Endometrial microvascular endothelial cells (primary cell): ENCODE results near the gene SYT2. TPM values are rescaled to one million over a fixed set of nuclear protein-coding genes. Genes with fewer than 3 reads are reported as not detected.

Source experiments
- in situ Hi-C: cut with HindIII; loops from 2 replicates; pipeline ENCODE4 v1.10.0; 2017; ENCODE audit warnings: low sequenced_read_pairs, low pct_unique_long_range_greater_than_20kb; ENCODE audit errors: inconsistent ontology term
- total RNA-seq: library from RNA; depleted of rRNA; stranded (reverse); fragments of >200 nt; gene quantifications from one replicate; pipeline ENCODE4 v1.2.3, GENCODE V29; 2015; ENCODE audit errors: inconsistent ontology term

The SYT2 gene
- total RNA-seq, 1 donor from 2014 or later, result not detected

DNA sequence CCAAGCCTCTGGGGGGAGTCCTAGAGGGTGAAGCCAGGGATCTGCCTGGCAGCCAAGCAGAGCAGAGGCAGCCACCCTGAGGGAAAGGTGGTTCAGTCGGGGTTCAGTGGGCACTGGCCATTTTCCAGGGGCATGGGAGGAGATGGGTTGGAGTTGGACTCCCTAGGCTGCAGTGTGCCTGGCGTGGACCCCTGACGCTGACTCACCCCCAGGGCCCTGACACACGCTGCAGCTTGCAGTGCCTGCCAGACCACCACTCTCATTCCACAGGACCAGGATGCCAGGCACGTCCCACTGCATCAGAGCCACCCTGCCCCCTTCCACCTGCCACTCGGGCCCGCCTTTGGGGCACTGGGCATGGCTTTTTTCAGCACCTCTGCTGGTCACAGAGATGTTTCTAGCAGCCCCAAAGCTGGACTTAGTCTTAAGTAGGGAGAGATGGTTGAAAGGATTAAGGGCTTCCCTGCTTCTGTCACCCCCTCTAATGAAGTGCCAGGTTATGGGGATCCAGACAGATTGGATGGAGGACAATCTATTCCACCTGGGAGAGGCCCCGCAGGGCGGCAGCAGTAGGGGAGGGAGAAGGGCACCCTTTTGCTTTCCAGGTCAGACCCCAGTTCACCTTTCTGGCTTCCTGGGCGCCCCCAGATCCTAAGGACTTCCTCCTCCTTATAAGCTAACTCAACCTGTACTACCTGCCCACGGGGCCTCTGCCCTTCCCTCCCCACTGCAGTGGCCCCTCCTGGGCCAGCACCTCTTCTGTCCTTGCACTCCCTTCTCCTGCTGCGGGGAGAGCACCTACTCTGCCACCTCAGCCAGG, 1.6 kb downstream of the SYT2 start:
- in situ Hi-C loops, result no loop called here

DNA sequence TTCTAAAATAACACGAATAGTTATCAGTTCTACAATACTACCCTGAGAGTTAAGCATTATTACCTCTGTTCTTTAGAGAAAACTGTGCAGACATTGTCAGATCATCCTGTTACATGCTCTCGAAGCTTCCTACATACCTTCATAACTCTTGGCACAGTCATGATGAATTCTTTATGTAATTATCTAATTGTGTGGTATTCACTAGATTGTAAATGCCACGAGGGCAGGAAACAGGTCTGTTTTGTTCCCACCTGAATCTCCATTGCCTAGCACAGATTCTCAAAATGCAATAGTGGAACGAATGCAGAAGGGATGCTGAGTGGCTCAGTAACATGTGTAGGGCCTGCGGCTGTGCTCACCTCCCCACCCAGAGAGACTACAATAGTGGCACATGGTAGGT, 3.4 kb downstream of the SYT2 start:
- in situ Hi-C loops, result no loop called here

DNA sequence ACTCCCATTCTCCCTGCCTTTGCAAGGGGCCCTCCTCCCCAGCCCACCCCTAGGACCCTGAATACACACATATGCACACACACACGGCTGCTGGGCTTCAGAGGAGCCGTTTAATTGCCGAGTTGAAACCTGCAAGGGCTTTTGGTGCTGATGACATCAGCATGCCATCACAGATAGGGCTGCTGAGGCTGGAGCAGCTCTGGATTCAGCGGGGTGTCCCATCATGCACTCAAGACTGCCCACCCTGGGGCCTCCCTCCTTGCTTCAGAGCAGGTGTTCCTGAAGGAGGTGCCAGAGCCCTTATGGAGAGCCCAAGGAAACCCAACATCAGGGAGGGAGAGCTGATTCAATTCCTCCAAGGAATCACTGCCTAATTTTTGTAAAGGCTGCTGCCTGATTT, 5.7 kb downstream of the SYT2 start:
- in situ Hi-C loops, result no loop called here

DNA sequence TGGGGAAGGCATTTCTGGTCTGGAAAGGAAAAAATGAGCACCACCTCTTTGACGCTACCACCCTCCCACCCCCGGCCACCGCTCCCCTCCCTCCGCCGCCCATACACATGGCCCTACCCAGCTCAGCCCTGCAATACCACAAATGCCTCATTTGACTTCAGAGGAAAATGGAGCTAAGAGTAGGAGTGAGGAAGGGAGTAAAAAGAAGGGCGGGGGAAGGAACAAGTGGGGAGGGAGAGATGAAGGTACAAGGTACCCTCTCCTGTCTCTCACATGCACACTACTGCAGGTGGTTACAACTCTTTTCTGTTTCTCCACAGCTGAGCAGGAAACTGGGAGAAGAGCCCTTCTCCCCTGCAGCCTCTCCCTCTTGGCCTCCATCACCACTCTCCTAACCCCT, 7.1 kb downstream of the SYT2 start:
- in situ Hi-C loops, result no loop called here

DNA sequence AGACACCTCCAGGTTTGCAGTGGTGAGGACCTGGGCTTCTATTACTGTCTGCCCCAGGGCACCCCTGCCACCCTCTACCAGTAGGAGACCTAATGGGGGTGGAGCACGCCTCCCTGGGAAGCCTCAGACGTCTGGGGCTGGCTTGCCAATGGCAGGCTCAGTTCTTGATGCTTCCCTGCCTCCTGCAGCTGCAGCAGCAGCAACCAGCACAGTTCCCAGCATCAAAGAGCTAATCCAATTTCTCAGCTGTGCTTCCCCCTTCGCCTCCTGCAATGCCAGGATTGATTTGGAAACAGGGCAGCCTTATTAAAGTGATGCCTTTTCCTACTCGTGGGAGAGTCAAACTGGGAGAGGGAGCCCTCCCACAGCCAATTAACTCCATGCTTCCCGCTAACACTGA, 8.2 kb downstream of the SYT2 start:
- in situ Hi-C loops, result no loop called here

DNA sequence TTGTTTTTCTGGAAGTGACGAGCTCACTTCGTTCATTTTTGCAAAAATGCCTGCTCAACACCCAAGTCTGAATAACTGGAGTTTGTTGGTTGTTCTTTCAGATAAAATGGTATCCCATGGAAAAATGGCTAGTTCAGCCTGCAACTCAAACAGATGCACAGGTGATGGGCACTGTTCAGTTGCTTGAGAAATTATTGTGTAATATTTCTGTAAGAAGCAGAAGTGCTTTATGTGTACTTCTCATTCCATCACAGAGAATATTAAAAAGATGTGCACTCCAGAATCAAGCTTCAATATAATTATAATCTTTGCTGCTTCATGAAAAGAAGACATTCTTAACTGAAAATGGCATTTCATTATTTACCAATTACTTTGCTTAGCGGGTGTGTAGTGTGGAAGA, 9.1 kb downstream of the SYT2 start:
- in situ Hi-C loops, result no loop called here

DNA sequence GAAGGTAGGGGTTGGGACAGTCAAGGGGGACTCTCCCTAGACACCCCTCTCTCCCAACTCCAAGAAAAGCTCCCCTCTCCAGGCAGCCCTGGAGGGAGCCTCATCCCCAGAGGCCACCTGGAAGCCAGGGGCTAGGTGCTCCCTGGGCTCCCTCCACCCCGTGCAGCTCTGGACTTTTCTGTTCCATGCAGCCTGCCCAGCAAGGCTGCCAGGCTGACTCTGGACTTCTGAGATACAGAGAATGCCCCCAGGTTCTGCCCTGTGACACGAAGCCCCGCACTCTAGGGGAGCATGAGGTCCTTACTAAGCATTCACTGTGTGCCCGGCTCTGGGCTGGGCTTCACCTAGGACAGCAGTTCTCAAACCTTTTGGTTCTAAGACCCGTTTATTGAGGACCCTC, 10.2 kb downstream of the SYT2 start:
- in situ Hi-C loops, result no loop called here

DNA sequence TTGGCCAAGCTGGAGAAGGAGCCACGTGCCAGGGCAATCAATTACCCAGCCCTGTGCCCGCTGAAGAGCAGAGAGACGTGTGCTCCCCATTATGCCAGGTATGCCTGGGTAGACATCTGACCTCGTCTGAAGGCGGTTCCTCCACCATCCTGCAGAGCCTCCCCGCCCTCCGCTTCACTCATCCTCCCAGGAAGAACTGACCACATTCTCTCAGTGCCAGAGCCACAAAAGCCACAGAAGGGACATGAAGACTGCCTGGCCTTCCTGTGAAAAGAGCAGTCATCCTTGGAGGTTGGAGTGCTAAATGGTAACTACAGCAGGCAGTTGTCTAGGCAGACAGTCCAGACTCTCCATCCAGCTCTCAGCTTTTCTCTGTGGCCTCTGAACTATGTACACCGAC, 12.0 kb downstream of the SYT2 start:
- in situ Hi-C loops, result no loop called here

DNA sequence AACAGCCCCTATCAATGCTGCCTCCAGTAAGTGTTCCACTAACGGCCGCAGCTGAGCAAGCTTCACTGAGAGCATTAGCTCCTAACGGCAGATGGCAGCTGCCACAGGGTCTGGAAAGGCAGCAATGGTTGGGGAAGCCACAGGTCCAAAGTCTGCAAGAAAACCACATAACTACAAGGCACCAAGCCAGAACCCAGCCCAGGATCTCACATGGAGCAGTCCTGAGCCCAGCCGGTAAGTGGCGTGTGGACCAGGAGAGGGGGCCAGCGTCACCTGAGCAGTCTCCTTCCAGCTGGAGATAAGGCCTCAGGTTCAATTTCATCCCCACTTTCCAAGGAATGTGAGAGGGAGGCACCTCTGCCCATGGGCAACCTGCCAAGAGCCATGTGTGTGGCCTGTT, 13.2 kb downstream of the SYT2 start:
- in situ Hi-C loops, result no loop called here

DNA sequence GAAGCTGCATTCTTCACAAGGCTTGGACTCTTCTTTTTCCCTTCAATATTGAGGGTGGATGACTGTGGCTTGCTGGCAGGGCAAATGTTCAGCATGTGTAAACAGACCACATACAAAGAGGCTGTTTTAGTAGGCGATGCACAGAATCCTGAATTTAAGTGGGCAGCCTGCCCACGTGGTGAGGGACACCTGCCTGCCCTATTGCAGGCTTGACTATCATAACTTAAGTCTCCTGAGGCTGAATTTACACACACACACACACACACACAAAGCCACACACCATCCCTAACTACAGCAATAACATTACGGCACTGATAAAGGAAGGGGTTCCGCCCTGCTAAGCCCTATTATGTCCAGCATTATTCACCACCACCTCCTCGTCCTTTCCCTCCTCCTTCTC, 15.9 kb downstream of the SYT2 start:
- in situ Hi-C loops, result no loop called here

DNA sequence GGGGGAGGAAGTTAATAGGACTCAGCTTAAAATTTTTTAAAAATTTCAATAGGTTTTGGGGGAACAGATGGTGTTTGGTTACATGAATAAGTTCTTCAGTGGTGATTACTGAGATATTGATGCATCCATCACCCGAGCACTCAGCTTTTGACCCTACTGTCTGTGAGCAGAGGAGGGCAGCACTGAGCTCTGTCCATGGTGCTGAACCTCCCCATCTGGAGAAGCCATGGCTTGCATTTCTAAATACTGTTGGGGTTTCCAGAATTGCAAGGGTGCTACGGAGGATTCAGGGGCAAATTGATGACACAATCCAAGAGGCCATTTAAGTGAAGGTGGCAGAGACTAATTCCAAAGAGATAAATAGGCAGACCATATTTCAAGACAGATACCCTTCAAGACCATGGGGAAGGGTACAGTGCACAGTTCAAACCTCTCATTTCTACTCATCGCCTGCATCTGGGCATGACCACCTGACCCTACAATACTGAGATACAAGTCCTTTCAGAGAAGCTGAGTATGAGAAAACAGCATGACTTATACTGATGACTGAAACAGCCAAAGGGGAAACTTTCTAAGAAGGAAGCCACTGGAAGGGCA, 17.2 kb downstream of the SYT2 start:
- in situ Hi-C loops, result no loop called here

DNA sequence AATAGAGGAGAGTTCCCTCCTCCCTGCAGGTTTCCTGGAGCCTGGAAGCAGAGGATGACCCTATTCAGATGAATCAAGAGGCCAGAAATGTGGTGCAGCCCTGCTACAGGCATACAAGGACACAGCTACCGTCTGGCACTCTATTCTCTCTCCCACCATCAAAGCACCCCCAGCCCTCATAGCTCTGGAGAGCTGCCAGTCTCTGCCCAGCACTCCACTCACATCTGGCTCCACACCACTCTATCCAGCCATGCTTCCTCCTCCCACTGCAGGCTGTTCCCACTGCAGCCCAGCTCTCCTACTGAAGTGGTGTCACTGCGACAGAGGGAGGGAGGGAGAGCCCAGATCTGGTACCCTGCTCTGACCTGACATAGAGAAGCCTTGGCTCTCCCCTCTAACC, 18.4 kb downstream of the SYT2 start:
- in situ Hi-C loops, result no loop called here

DNA sequence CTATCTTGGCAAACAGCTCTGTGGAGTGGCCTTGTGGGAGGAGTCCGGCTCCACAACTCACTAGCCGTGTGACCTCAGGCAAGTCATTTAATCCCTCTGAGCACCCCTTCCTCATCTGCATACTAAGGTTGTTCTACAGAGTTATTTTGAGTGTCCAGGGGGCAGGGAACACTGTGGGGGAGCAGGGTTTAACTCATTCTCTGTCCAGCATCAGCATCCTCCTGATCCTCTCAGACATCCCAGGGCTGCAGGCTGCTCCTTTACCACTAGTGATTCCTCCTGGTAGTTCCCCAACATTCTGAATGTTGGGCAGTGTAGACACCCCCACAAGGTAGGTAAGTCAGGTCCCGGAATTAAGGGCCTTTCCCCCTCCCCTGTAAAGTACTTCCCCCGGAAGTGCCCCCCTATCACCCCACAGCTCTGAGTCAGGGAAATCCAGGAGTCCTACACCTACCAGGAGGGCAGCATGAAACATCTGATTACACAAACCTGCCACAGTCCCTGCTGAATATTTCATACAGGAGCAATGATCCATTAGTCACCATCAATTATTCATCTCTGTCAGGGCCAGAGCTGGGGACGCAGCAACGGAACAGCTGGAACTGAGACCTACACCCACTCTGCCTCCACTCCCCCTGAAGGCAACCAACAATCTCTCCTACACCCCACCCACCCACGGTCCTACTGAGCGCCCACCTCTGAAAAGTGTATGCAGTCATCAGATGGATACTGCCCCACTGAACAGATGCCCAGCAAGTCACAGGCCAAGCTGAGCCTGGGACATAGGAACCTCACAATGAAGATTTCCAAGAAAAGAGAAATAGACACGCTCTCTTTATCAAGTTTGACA, 20.5 kb downstream of the SYT2 start:
- in situ Hi-C loops, result no loop called here

DNA sequence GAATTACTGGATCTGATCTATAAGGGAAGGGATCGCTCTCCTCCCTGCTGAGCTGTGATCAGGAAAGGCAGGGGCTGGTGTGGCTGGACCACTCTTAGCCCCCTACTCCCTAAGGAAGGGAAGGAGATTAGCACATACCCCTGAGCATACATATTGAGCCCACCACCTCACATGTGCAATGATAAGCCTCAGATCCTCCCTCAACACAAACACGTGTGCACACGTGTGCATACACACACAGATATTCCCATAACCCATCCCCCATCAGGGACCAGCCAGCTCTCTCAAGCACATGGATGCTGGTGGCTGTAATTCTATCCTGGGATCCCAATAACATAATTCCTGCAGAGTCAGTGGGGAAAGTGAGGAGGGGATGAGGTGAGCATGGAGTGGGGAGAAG, 21.2 kb downstream of the SYT2 start:
- in situ Hi-C loops, result no loop called here

DNA sequence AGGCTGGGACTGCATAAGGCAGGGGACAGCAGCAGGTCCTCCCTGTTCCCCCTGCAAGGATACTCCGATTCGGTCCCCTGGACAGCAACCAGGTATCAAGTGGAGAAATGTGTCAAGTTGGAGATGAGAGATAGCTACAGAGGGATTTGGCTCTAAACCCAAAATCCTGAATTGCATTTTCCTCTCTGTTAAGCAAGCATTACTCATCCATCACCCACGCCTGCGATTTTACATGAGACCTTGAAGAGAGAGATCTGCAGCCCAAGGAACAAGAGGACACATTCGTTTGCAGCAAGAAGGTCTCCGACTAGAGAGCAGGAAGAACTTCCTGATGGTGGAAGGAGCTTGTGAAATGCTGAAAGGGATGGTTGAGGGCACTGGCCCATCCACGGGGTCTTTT, 21.9 kb downstream of the SYT2 start:
- in situ Hi-C loops, result no loop called here

DNA sequence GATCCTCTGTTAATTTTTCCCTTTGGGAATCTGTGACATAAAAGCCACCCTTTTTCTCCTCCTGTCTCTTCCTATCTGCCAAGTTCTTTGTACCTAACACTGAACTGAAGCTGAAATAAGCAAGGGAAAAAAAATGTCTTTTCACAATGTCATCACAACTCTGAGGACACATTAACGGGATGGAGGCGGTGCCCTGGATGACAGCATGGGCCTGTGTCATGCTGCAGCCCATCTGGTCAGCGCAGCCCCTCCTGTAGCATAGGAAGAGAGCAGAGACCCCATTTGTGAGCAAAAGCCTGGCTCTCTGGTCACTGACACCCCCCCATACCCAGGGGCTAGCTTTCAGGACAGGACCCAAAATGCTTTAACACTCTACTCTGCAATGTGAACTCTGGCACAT, 22.5 kb downstream of the SYT2 start:
- in situ Hi-C loops, result no loop called here

DNA sequence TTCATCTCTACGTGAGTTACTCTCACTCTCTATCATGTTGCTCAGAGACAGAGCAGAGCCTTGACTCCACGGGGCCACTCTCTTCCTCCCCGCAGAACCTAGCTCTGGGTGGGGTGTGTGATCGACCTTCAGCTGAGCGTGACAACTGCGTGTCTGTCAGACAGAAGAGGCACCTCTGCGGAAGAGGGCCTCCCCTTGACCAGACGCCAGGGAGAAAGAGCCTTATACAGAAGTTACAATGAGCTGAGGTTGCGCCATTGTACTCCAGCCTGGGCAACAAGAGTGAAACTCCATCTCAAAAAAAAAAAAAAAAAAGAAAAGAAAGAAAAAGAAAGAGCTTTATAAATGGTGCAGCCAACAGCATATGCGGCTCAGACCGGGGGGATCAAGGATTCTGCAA, 22.9 kb downstream of the SYT2 start:
- in situ Hi-C loops, result no loop called here

DNA sequence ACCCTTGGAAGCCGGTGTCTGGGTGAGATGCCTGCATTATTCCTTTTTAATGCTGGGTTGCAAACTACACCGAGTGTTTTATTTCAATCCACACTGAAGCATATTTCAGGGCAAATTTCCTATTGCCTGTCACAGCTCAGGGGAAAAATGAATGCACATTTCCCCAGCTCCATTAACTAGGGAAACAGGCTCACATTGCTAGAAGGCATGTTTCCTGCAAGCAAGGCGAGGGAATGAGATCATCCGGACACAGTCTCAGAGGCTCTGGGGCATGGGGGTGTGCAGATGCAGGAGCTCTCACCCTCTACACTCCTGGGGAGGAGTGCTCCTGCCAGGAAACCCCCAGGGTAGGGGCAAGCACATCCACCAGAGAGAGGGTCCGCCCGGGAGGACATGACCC, 24.6 kb downstream of the SYT2 start:
- in situ Hi-C loops, result no loop called here

DNA sequence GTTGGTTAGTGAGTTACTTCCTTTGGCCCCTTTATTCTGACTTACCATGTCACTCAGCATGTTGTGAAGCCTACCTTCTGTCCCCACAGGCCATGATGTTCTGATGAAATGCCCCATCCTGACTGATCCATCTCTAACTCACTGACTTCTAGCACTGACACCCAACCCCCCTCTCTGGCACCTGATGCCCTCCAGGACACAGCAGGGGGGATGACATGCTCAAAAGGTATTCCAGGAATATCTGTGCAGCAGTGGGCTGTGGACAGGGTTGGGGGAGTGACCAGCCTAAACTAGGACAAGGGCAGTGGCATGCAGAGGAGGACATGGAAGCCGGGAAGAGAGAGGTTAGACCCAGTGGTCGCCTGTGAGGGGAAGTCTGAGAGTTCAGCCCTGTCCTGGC, 25.5 kb downstream of the SYT2 start:
- in situ Hi-C loops, result no loop called here

DNA sequence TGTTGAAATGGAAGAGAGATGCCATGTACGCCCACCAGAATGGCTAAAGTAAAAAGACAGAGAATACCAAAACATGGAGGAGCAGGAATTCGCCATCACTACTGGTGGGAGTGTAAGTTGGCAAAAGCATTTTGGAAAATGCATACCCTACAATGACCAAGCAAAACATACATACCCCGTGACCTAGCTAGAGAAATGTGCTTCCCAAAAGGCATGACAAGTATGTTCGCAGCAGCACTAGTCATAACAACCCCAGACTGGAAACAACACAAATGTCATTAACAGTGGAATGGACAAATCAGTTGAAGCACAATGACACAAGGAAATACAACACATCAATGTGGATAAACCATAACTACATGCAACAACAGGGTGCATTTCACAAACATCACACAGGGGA, 27.2 kb downstream of the SYT2 start:
- in situ Hi-C loops, result no loop called here
